ENCODE measurements around the gene HOXD12. TPM values are rescaled to one million over a fixed set of nuclear protein-coding genes. Genes with fewer than 3 reads are reported as not detected.

HOXD12 gene
- total RNA-seq, 2 donors from 2014 or later = not detected

DNA sequence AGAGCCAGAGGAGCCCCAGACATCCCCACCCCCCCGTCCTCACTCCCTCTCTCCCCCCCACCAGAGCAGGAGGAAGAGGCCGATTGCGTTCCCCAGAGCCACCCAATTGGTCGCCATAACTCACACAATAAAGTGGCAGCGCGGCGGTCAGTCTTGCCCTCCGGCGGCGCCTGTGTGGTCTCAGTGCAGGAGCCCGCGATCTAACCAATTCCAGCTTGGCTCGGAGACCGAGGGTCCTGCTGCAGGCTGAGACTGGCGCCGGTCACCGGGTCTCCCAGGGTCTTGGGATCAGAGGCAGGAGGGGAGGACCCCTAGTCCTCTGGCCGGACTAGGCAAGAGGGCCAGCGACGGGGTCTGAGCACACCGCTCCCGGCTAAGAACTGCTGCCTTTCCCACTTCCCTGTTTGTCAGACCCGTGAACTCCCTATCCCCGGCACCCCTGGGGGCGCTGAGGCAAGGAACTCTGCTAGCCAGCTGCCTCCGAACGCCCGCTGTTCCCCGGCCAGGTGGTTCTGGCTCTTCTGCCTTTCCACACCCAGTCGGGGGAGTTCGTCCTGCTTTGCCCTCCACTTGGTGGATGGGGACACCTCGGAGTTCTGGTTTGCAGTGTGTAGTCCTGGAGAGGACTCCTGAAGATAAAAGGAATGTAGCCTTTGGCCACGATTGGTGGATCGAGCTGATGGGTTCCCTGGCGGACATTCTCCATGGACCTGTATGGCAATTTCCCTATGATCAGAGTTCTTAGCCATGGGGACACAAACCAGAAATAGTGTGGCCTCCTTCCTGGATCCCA is 1.0 kb upstream of the HOXD12 start:
- DNase-seq (ENCODE audit: low spot score in 2 of 2) (no peak), ATAC-seq (no peak)

DNA sequence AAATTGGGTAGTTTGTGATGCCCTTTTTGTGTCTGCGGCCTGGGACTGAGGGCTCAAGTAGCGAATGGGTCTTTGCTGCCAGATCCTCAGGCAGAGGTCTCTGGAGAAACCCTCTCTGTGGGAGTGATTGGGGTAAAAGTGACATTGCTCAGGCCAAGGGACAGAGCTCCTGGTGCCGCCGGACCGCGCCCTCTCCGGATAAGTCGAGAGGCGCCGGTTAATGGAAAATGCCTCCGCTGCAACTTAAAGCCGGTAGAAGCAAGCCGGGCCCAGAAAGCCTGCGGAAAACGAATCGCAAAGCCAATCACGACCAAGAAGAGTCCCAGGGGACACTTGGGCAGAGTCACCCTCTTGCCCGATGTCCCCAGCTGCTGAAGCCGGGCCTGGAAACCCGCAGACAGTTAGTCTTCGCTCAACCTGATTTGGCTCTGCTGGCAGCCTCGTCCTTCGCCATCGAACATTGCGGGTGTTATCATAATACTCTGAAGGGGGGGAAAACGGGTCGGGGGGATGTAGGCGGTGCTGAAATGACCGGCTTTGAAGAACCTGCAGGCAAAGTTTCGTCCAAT is 352 bp upstream of the HOXD12 start:
- DNase-seq (ENCODE audit: low spot score in 2 of 2) (no peak), ATAC-seq (no peak)
- no peak overlapping the region for H3K27ac Mint-ChIP-seq
- peaks cover 10 to 35% of the 10 kb centered on the region in 2 donors for H3K36me3 Mint-ChIP-seq
- no peaks in the 10 kb centered on the region for H3K9me3 Mint-ChIP-seq

More for the DNA sequence above, 1.0 kb upstream of the HOXD12 start:
- no peaks in the 10 kb centered on the region for H3K9me3 Mint-ChIP-seq
- peaks cover 10 to 42% of the 10 kb centered on the region in 2 donors for H3K36me3 Mint-ChIP-seq
- H3K27ac Mint-ChIP-seq = peak overlapping the region in 1 of 2 donors; percentile 36

DNA sequence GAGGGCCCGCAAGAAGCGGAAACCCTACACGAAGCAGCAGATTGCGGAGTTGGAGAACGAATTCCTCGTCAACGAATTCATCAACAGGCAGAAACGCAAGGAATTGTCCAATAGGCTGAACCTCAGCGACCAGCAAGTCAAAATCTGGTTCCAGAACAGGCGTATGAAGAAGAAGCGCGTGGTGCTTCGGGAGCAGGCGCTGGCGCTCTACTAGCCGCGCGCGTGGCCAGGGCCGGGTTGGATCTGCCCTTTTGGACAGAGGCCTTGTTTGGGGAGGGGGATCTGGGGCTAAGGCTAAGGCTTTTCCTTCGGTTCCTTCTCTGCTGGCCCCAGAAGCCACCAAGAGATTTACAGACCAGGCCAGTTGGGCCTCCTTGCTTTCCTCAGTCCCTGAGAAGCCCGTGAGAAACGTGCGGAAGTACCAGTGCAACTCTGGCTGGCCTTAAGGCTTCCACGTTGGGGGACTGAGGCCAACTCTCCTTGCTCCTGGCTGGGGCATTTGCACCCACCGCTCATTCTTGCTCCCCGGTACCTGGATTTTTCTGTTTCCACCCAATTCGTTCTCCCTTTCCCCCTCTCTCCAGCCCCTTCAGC is 1.0 kb downstream of the HOXD12 start:
- no peak for DNase-seq (ENCODE audit: low spot score in 2 of 2)
- H3K27ac Mint-ChIP-seq = no peak overlapping the region
- peaks cover 10 to 31% of the 10 kb centered on the region in 2 donors for H3K36me3 Mint-ChIP-seq

DNA sequence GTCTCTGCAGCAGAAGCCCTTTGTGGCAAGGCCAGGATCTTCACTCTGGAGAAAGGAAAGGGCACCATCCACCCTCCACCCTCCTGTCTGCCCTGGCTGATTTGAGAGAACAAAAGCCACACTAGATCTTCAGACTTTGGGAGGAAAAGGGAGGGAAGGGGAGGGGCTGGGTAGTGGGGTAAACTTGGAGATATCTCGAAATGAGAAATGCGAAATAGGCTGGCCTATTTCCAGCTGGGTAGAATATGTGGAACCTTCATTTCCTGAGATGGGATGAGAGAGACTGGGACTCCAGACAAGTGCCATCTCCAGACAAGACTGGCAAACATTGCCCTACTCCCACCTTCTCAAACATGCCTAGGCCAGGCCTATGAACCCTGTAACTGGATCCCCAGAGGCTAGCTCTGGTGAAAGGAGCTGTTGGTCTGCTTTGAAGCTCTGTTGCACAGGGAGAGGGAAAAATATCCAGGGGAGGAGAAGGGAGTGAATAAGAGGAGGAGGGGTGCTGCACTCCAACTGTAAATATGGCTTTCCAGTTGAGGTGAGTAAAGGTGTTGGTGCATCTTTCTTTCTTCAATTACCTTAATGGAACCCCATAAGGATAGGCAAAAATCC is 1.7 kb downstream of the HOXD12 start:
- DNase-seq (ENCODE audit: low spot score in 2 of 2) (no peak), ATAC-seq (no peak)
- Mint-ChIP-seq H3K36me3 (peaks cover 10 to 34% of the 10 kb centered on the region in 2 donors), H3K9me3 (no peaks in the 10 kb centered on the region), H3K27ac (no peak overlapping the region)

More for the DNA sequence above, 1.0 kb downstream of the HOXD12 start:
- no peaks in the 10 kb centered on the region for H3K9me3 Mint-ChIP-seq
- ATAC-seq = no peak

DNA sequence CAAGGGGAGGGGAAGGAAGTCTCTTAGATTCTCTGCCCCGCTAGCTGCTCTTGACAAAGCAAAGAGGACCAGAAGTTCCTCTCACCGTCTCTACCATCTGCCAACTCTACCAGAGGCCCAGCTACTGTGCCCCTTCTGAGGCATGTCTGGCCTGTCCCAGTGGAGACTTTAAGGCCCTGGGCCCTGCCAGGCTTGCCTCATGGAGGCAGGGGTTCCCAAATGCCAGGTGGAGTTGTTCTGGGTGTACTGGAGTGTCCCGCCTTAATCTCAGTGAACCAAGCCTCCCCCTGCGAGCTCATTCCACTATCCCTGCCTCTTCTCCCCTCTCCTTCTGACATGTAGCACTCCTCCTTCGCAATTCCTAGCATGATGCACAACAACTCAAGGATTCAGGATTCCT is 2.2 kb downstream of the HOXD12 start:
- no peak overlapping the region for H3K27ac Mint-ChIP-seq
- ATAC-seq = no peak
- no peaks in the 10 kb centered on the region for H3K9me3 Mint-ChIP-seq
- peaks cover 10 to 34% of the 10 kb centered on the region in 2 donors for H3K36me3 Mint-ChIP-seq
- DNase-seq (ENCODE audit: low spot score in 2 of 2) = no peak

DNA sequence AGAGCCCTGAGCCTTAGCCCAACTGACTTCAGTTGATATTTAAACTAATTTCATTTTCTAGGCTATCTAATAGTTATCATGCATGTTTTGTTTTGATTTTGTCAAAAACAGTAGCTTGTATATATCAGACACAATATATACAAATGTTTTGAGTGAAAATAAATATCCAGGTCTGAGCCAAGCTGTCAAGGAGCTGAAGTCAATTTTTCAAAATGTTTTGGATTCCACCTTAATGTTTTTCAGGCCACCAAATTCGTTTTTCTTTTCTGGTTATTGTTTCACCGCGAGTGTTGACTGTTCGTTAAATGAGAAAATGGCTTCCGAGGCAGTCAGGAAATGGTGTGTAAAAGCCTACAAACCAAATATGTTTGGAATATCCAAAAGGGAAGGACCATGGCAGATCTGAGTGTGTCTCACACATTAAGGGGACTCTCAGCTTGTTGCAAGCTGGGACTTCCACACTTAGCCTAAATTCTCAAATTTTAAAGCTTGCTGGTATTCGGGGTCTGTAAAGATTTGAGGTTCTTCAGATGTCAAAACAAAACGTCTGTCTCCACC is 2.8 kb downstream of the HOXD12 start:
- Mint-ChIP-seq H3K36me3 (peaks cover 10 to 34% of the 10 kb centered on the region in 2 donors), H3K27ac (no peak overlapping the region), H3K9me3 (no peaks in the 10 kb centered on the region)
- DNase-seq (ENCODE audit: low spot score in 2 of 2) (no peak), ATAC-seq (no peak)

DNA sequence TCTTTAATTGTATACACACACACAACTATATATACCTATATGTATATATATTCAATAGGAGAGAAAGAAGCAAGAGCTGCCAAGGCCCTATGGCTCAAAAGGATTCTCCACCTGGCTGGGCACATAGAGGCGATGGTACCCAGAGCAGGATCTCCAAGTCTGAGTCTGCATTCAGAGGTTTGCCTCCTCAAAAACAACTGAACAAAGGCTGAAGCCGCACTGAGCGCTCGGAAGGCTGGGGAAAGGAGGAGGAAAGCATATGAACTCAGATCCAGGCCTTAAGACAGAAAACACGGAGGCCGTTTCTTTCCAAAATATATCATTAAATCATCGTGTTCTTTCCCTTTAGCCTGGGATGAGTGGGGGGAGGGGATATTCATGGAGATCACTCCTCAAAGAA is 3.6 kb downstream of the HOXD12 start:
- H3K27ac Mint-ChIP-seq = no peak overlapping the region
- ATAC-seq (no peak), DNase-seq (ENCODE audit: low spot score in 2 of 2) (no peak)
- no peaks in the 10 kb centered on the region for H3K9me3 Mint-ChIP-seq
- peaks cover 10 to 34% of the 10 kb centered on the region in 2 donors for H3K36me3 Mint-ChIP-seq

DNA sequence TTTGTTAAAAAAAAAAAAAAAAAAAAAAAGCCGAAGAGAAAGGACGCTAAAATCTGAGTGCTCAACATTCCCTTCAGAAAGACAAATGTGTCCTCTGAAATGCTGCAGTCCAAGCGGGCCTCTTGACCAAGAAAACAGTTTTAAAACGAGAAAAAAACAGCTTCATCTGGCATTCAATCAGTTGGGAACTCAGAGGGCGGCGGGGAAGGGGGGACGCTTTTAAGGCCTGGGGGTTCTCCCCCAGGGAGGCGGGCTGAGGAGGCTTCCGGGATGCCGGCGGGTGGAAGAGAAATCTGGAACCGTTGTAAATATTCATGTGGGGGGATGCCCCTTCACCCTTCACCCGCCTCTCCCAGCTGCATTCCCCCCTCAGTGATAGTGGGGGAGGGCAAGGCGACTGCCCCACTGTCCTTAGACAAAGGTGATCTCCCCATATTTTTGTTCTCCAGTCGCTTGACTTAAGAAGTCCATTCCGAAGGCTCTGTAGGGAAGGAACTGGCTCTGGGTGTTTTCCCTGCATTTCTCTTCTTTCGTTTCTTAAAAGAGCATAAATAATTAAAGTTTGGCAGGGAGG is 4.2 kb downstream of the HOXD12 start:
- ATAC-seq = no peak
- Mint-ChIP-seq H3K9me3 (no peaks in the 10 kb centered on the region), H3K36me3 (peaks cover 10 to 31% of the 10 kb centered on the region in 2 donors), H3K27ac (no peak overlapping the region)
- no peak for DNase-seq (ENCODE audit: low spot score in 2 of 2)

DNA sequence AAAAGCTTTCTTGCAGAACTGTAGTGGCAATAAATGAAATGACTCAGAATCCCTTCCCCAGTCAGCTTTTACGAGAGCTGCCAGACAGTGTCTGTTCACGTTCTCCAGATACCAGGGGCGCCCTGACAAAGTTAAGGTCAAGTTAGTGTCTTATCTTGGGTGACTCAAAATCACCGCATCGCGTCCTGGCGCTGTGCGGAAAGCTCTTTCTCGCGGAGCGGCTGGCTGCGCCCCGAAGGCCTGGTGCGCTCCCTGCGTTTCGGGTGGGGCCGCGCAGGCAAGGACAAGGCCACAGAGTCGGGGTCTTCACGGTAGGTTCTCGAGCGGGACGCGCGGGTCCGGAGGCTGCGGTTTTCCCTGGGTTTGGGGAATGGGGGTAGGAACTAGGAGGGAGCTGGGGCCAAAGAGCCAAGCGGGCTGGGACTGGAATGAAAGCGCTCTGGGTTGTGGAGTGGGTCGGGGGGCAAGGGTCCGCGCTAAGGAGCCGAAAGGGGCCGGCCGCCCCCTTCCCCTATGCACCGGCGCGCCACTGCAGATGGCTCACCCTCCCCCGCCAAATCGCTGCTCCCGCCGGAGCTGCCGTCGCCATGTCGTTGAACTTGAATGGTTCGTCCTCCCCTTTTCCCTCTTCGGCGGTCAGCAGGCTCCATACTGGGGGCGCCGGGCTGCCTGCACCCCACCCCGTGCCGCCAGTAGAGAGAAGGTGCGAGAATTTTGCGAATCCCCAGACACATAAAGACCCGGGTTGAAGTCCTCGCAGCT is 4.9 kb downstream of the HOXD12 start:
- DNase-seq (ENCODE audit: low spot score in 2 of 2) = no peak
- no peak overlapping the region for H3K27ac Mint-ChIP-seq
- no peak for ATAC-seq
- peaks cover 17 to 29% of the 10 kb centered on the region in 2 donors for H3K36me3 Mint-ChIP-seq
- peaks cover 0 to 3% of the 10 kb centered on the region in 2 donors for H3K9me3 Mint-ChIP-seq

DNA sequence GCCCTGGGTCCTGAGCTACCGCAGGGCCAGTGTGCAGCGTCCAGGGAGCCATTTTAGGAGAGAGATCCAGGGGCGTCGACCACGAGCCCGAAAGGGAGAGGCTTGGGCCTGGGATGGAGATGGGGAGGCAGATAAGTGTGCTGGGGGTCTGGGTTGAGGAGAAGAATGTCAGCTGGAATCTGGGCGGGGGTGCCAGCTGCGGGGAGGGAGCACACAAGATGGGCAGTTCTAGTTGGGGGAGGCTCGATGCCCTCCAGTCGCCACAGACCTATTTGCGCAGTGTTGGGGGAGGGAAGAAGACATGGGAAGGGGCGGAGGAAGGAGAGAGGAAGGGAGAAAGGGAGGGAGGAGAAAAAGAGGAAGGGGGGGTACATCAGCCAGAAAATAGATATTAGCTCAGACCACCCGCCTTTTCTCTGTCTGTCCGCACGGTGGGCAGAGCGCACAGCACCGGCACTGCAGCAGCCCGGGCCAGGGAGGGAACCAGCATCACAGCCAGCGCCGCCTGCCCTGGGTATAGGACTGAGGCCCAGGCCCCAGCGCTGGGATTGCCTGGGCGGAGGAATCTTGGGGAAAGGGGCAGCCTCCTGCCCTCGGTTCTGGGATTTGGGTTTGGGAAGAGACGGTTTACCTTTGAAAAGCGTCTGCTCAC is 5.6 kb downstream of the HOXD12 start:
- ATAC-seq (no peak), DNase-seq (ENCODE audit: low spot score in 2 of 2) (no peak)
- peak overlapping the region in 1 of 2 donors; percentile 22 for H3K27ac Mint-ChIP-seq
- H3K36me3 Mint-ChIP-seq = peaks cover 19 to 36% of the 10 kb centered on the region in 2 donors
- peaks cover 0 to 6% of the 10 kb centered on the region in 2 donors for H3K9me3 Mint-ChIP-seq

DNA sequence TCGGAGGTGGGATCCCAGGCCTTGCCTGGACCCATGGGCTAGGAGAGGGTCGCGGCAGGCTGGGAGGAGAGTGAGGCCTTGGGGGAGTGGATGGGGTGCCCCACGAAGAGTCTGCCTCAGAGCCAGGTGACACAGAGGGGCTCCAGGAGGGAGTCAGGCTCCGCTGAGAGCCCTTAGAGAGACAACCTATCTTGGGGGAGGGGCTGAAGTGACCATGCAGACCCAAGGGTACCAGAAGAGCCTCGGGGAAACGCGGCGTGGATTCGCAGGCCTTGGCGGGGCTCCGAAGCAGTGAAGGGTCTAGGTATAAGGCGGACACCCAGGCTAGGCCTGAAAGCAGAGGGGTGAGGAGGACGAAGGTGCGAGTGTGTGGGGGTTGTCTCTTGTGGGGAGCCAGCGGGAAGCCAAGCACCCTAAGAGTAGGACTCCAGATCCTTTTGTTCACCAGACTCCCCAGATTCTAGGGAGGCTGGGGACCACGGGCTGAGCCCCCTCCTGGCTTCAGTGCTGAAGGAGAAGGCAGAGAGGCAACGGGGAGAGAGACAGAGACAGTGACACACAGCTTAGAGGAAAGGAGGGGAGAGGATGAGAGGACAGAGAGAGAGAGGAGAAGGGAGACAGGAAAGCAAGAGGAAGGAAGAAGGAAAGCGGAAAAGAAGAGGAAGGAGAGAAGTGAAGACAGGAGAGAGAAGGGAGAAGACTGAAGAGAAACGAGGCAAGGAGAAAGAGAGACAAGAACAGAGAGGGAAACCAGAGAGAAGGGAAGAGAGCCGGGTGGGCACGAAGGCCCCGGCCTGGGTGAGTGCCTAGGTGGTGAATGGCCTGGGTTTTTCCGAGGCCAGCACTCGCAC is 6.4 kb downstream of the HOXD12 start:
- peak in 1 of 2 donors; percentile 32 for ATAC-seq
- peak overlapping the region in 1 of 2 donors; percentile 62 for H3K27ac Mint-ChIP-seq

DNA sequence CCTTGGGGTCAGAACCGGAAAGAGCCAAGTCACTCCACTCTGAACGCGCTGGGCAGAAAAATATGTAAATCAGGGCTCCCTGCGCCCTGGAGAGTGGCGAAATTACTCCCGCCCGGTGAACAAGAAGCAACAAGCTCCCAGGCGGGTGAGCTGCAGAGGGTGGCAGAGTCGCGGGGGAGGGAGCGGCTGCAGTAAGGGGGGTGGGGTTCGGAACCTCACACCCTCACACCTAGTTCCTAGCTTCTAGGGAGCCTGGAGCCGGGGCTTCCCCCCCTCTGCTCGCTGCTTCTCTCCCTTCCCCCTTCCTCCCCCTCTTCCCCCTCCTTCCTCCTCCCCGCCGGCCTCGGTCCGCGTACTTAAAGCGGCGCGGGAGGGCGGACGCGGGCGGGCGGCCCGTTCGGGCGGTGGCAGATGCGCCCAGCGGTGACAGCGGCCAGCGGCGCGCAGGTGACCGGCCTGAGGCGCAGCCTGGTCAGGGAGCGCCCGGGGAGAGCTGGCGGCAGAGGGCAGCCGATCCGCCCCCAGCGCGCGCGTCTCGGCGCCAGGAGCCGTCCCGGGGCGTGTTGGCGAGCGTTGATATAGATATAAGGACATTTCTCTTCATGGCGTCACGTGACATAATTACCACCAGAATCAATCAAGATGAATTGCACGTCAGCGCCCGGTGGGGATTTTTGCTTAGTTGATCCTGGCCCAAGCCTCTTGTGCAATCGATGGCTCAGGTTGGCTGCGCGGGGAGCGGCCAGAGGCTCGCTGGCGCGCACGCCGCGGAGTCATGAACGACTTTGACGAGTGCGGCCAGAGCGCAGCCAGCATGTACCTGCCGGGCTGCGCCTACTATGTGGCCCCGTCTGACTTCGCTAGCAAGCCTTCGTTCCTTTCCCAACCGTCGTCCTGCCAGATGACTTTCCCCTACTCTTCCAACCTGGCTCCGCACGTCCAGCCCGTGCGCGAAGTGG is 7.3 kb downstream of the HOXD12 start, which contains the start of gene HOXD11:
HOXD11 (plus strand) TSS at position 700 of the 959 bp plus-strand sequence; CDS start at position 776, 76 bp downstream.
- ATAC-seq = peak in 1 of 2 donors; percentile 47
- H3K27ac Mint-ChIP-seq = peak within 1 kb of the TSS in 1 of 2 donors; percentile 62
- H3K36me3 Mint-ChIP-seq = peaks cover 18 to 38% of the 10 kb centered on the region in 2 donors

More for the DNA sequence above, 6.4 kb downstream of the HOXD12 start:
- Mint-ChIP-seq H3K9me3 (peaks cover 0 to 6% of the 10 kb centered on the region in 2 donors), H3K36me3 (peaks cover 19 to 40% of the 10 kb centered on the region in 2 donors)
- DNase-seq (ENCODE audit: low spot score in 2 of 2) = no peak

DNA sequence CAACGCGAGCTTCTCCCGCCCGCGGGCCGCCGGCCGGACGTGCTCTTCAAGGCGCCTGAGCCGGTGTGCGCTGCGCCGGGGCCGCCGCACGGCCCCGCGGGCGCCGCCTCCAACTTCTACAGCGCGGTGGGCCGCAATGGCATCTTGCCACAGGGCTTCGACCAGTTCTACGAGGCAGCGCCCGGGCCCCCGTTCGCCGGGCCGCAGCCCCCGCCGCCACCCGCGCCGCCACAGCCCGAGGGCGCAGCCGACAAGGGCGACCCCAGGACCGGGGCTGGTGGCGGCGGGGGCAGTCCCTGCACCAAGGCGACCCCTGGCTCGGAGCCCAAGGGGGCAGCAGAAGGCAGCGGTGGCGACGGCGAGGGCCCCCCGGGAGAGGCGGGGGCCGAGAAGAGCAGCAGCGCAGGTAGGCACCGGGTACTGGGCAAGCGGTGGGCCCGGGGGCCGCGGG is 8.2 kb downstream of the HOXD12 start:
- Mint-ChIP-seq H3K9me3 (peaks cover 0 to 6% of the 10 kb centered on the region in 2 donors), H3K27ac (no peak overlapping the region), H3K36me3 (peaks cover 12 to 33% of the 10 kb centered on the region in 2 donors)
- DNase-seq (ENCODE audit: low spot score in 2 of 2) = no peak
- no peak for ATAC-seq

More for the DNA sequence above, 7.3 kb downstream of the HOXD12 start, which contains the start of gene HOXD11:
- peaks cover 0 to 6% of the 10 kb centered on the region in 2 donors for H3K9me3 Mint-ChIP-seq
- DNase-seq (ENCODE audit: low spot score in 2 of 2) = no peak
